GM12878 (cell line): ENCODE data around the gene FAAP100. TPM values are rescaled to one million over a fixed set of nuclear protein-coding genes. Genes with fewer than 3 reads are reported as not detected.

Source experiments
- ATAC-seq: fragments of 200-7000 bp; cut with Tn5 transposase; 3 replicates; pipeline ENCODE4 v1.9.1; 2020; ENCODE audit warnings: mild to moderate bottlenecking, moderate library complexity
- BruUV-seq: library from RNA; stranded (reverse); fragments of 400-500 nt; replicated peaks from 2 replicates; lab custom pipeline; 2021; lab: Mats Ljungman, UMichigan
- CTCF ChIA-PET: fragments of 300-600 bp; sonication (Branson Sonifier 250); formaldehyde crosslinking; extraction: SDS; loops from one replicate; lab custom pipeline; 2021; ENCODE audit warnings: inconsistent platforms; lab: Yijun Ruan, JAX
- POLR2A ChIA-PET: fragments of 350-600 bp; formaldehyde crosslinking; extraction: SDS; loops from one replicate; lab custom pipeline; 2021; ENCODE audit warnings: inconsistent platforms; lab: Charles Lee
- RAD21 ChIA-PET: fragments of 300-600 bp; sonication (Branson Sonifier 250); formaldehyde crosslinking; loops from one replicate; lab custom pipeline; 2023; ENCODE audit warnings: antibody characterized with exemption; ENCODE audit not compliant: unreplicated experiment; lab: Charles Lee
- SMC1A ChIA-PET: fragments of 300-600 bp; sonication (Branson Sonifier 250); formaldehyde crosslinking; loops from one replicate; lab custom pipeline; 2023; ENCODE audit not compliant: unreplicated experiment, uncharacterized antibody; lab: Charles Lee
- DNase-seq: peaks from one replicate; pipeline ENCODE4 v3.0.0-alpha.2; 2011; ENCODE audit warnings: low read depth, low spot score
- FAIRE-seq: peaks from 3 replicates; lab custom pipeline; 2011; peaks lifted over from hg19 to GRCh38; lab: Jason Lieb, UNC
- H2AFZ ChIP-seq: 2 replicates; pipeline ENCODE4 v1.6.0; 2011; ENCODE audit warnings: low read depth, low read length, control low read depth; ENCODE audit not compliant: control insufficient read depth
- H3K27ac ChIP-seq: 2 replicates; pipeline ENCODE4 v1.5.1; 2011; ENCODE audit warnings: control low read depth; ENCODE audit not compliant: control insufficient read depth, insufficient read depth
- H3K27me3 ChIP-seq, 2 experiments: replicated peaks in 1 of 2; 2 replicates each; pipeline versions ENCODE4 v1.6.0 to v1.6.1; 2011; ENCODE audit warnings: low read length in 1 of 2; ENCODE audit not compliant: control insufficient read depth in 2 of 2, insufficient read depth in 2 of 2
- H3K36me3 ChIP-seq, 2 experiments: 2 replicates each; pipeline ENCODE4 v1.5.1; 2011; ENCODE audit warnings: low read length in 1 of 2; ENCODE audit not compliant: control insufficient read depth in 2 of 2, insufficient read depth in 2 of 2
- H3K4me1 ChIP-seq: 2 replicates; pipeline ENCODE4 v1.6.1; 2011; ENCODE audit warnings: mild to moderate bottlenecking, low read length, moderate library complexity, mixed read lengths; ENCODE audit not compliant: control insufficient read depth, insufficient read depth
- H3K4me2 ChIP-seq: 2 replicates; pipeline ENCODE4 v1.6.0; 2011; ENCODE audit warnings: control low read depth; ENCODE audit not compliant: control insufficient read depth, insufficient read depth
- H3K4me3 ChIP-seq: fragments of 200-600 bp; sonication (generic); 2 replicates; pipeline ENCODE4 v1.5.1; 2016
- H3K79me2 ChIP-seq: 2 replicates; pipeline ENCODE4 v1.6.0; 2011; ENCODE audit warnings: low read length; ENCODE audit not compliant: control insufficient read depth, insufficient read depth
- H3K9ac ChIP-seq: 2 replicates; pipeline ENCODE4 v1.8.0; 2011; ENCODE audit warnings: low read length, control low read depth, mixed read lengths; ENCODE audit not compliant: control insufficient read depth, insufficient read depth
- H3K9me3 ChIP-seq: replicated peaks from 3 replicates; pipeline ENCODE4 v1.5.1; 2011; ENCODE audit warnings: mild to moderate bottlenecking, low read length; ENCODE audit not compliant: control insufficient read depth, insufficient read depth
- H4K20me1 ChIP-seq: 2 replicates; pipeline ENCODE4 v1.6.0; 2011; ENCODE audit not compliant: control insufficient read depth, insufficient read depth
- CBFB ChIP-seq: IDR thresholded peaks from 2 replicates; pipeline ENCODE4 v1.6.1; 2016; ENCODE audit warnings: antibody characterized with exemption, low read depth
- E2F8 ChIP-seq: fragments of 450-650 bp; IDR thresholded peaks from 2 replicates; pipeline ENCODE4 v1.6.1; 2018; ENCODE audit warnings: mild to moderate bottlenecking, low read depth, moderate library complexity; ENCODE audit not compliant: partially characterized antibody
- ETV6 ChIP-seq, 2 experiments: fragments of 450-650 bp in 1 of 2; IDR thresholded peaks in 1 of 2; conservative IDR thresholded peaks in 1 of 2; 2 replicates each; pipeline ENCODE4 v1.6.1; 2014; ENCODE audit warnings: antibody characterized with exemption in 1 of 2, borderline replicate concordance in 1 of 2, low read depth in 1 of 2, mild to moderate bottlenecking in 1 of 2, moderate library complexity in 1 of 2
- FOXK2 ChIP-seq: fragments of 450-650 bp; IDR thresholded peaks from 2 replicates; pipeline ENCODE4 v1.6.1; 2017; ENCODE audit warnings: mild to moderate bottlenecking, moderate library complexity
- HCFC1 ChIP-seq: fragments of 150-350 bp; IDR thresholded peaks from 2 replicates; pipeline ENCODE4 v1.6.1; 2014; ENCODE audit warnings: low read length
- MAX ChIP-seq: IDR thresholded peaks from 2 replicates; pipeline ENCODE4 v1.6.1; 2012; ENCODE audit warnings: low read depth, low read length, improper control_type of control experiment
- NFXL1 ChIP-seq: fragments of 450-650 bp; IDR thresholded peaks from 2 replicates; pipeline ENCODE4 v1.6.1; 2017; ENCODE audit warnings: antibody characterized with exemption, mild to moderate bottlenecking, borderline replicate concordance
- POLR2A ChIP-seq: IDR thresholded peaks from 2 replicates; pipeline ENCODE4 v1.6.1; 2011; ENCODE audit warnings: low read depth, mild to moderate bottlenecking, low read length
- POU2F2 ChIP-seq: IDR thresholded peaks from 3 replicates; pipeline ENCODE4 v1.6.1; 2011; ENCODE audit warnings: low read depth, mild to moderate bottlenecking, low read length, borderline replicate concordance
- SIN3A ChIP-seq: IDR thresholded peaks from 2 replicates; pipeline ENCODE4 v1.6.1; 2012; ENCODE audit warnings: low read depth, low read length, improper control_type of control experiment
- SMAD1 ChIP-seq: fragments of 450-650 bp; IDR thresholded peaks from 2 replicates; pipeline ENCODE4 v1.6.1; 2018; ENCODE audit warnings: mild to moderate bottlenecking, low read depth; ENCODE audit not compliant: partially characterized antibody
- SP1 ChIP-seq: IDR thresholded peaks from one replicate; pipeline ENCODE4 v1.6.1; 2011; ENCODE audit warnings: low read depth, low read length
- TAF1 ChIP-seq: IDR thresholded peaks from 2 replicates; pipeline ENCODE4 v1.6.1; 2011; ENCODE audit warnings: mild to moderate bottlenecking, low read depth, low read length, borderline replicate concordance
- TARDBP ChIP-seq: IDR thresholded peaks from 2 replicates; pipeline ENCODE4 v1.6.1; 2016; ENCODE audit warnings: borderline replicate concordance
- ZNF207 ChIP-seq: fragments of 450-650 bp; IDR thresholded peaks from 2 replicates; pipeline ENCODE4 v1.6.1; 2014; ENCODE audit warnings: antibody characterized with exemption, mild to moderate bottlenecking, borderline replicate concordance
- ZNF274 ChIP-seq: IDR thresholded peaks from one replicate; pipeline ENCODE4 v1.8.0; 2011; ENCODE audit not compliant: insufficient read length, insufficient read depth
- ZZZ3 ChIP-seq: IDR thresholded peaks from 2 replicates; pipeline ENCODE4 v1.6.1; 2011; ENCODE audit warnings: low read depth; ENCODE audit not compliant: control insufficient read depth, insufficient read length
- WGBS: methylation state at CpG from one replicate; pipeline ENCODE4 v1.1.6; 2016; ENCODE audit warnings: low lambda C conversion rate; ENCODE audit not compliant: insufficient replicate concordance, insufficient coverage; ENCODE audit errors: missing lambda C conversion rate; 5-methylcytosine and 5-hydroxymethylcytosine counted together
- in situ Hi-C: fragments of 300-500 bp; cut with MboI; formaldehyde crosslinking; loops from 9 replicates; pipeline ENCODE4 v1.14.3; 2018; ENCODE audit warnings: mixed read lengths
- intact Hi-C: fragments of 100-400 bp; cut with micrococcal nuclease; formaldehyde crosslinking; loops from one replicate; pipeline ENCODE4 v1.14.2; 2022; ENCODE audit not compliant: unreplicated experiment
- polyA plus RNA-seq, 11 experiments: library from polyadenylated mRNA; depleted of rRNA in 4 of 11; unstranded in 6 of 11; stranded (reverse) in 5 of 11; fragments of >200 nt; fragmentation: Nextera tagmentation in 4 of 11; fragmentation: Illumina TruSeq in 1 of 11; extraction: Ambion mirVana in 4 of 11; extraction: Trizol in 1 of 11; gene quantifications; 1 replicate in 1 of 11; 2 replicates in 10 of 11; pipeline versions ENCODE4 v1.2.1 to v1.2.3, GENCODE V29; 2011 to 2016; ENCODE audit warnings: inconsistent platforms in 2 of 11, missing spikeins in 2 of 11, low read depth in 1 of 11
- total RNA-seq, 4 experiments: library from RNA; depleted of rRNA in 3 of 4; stranded (reverse); fragments of >200 nt in 3 of 4; fragmentation: Illumina TruSeq in 1 of 4; extraction: Trizol in 1 of 4; gene quantifications; 2 replicates each; pipeline versions ENCODE4 v1.2.1 to v1.2.3, GENCODE V29; 2013 to 2021
- TF ChIP-seq, protein P1 (sequence below): IDR thresholded peaks from 2 replicates; pipeline ENCODE4 v1.6.1; 2011; ENCODE audit warnings: borderline replicate concordance, low read depth, mild to moderate bottlenecking, moderate library complexity, mixed read lengths, low read length; ENCODE audit not compliant: insufficient read depth; ENCODE audit errors: extremely low read length
- TF ChIP-seq, protein P2 (sequence below): IDR thresholded peaks from 2 replicates; pipeline ENCODE4 v1.6.1; 2011; ENCODE audit warnings: low read depth, low read length, improper control_type of control experiment, borderline replicate concordance

Gene FAAP100
- total and polyA plus RNA-seq, 10 of the 15 experiments (the other 5 are each of a cell fraction or from before 2014, with no cell fraction given): 0.11 to 46.2 (median 17.1) TPM

DNA sequence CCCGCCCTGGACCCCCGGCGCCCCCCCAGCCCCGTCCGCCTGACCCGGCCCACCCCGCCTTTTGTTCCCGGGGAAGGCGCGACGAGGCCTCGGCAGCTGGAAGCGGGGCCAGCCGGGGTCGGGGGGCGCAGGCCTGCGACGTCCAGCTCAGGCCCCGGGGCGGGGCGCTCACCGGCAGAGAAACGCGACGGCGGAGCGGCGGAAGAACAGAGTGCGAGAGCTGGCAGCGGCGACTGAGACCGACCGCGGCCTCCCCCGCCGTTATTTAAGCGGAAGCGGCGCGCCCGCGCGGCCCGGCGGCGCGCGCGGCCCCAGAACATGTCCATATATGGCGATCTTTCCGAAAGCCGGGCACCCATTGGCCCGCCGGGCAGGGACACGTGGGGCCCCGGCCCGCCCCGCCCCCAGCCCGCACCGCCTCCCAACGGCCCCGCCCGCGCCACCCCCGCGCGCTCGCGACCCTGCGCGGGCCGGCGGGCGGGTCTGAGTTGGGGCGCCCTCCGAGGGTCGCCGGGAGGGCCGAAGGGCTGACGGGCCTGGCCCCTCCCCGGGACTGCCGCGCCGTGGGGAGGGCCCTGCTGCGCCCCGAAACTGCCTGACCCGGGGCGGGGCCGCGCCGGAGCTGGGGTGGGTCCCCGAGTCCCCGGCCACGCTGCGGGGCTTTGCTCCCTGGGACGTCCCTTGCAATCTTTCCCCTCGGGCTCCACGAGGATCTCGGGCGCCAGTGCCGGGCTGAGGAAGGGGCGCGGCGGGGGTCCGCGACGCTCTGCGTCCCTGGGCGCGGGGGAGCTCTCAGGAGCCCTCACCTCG, 39.4 kb downstream of the FAAP100 start, which contains the start of gene ACTG1:
Gene ACTG1, minus strand, starts transcription at position 238 of the 810 bp plus-strand sequence. CDS start 445 bp downstream, outside the sequence.
- FAIRE-seq (no peak), ATAC-seq (peak; percentile 25), DNase-seq (no peak)
- no TSS peak for BruUV-seq
- Histone ChIP-seq H3K36me3 (peaks cover 18 to 29% of the 10 kb centered on the region in 2 experiments), H3K4me1 (peaks cover 12% of the 10 kb centered on the region), H3K4me2 (peak within 1 kb of the TSS; percentile 95), H3K79me2 (peaks cover 83% of the 10 kb centered on the region), H3K27ac (peak within 1 kb of the TSS; percentile 100), H2AFZ (no peak within 1 kb of the TSS), H4K20me1 (peaks cover 11% of the 10 kb centered on the region), H3K4me3 (peak within 1 kb of the TSS; percentile 95), H3K27me3 (no peaks in the 10 kb centered on the region), H3K9me3 (no peaks in the 10 kb centered on the region; the same call in 2 of the 3 replicates), H3K9ac (peak within 1 kb of the TSS; percentile 87)
- SMC1A ChIA-PET: no interaction called here
- POLR2A ChIA-PET: interaction anchor here (0.6 to 2.1 kb wide), 3 partner anchors 40 to 729 kb away, joined by 3 to 7 read pairs (median 6); partner anchors contain the start of gene FAAP100
- 1% methylated on average over 66 of the region's 111 CpGs for WGBS
- CTCF ChIA-PET: interaction anchor here (0.9 kb wide), 1 partner anchor 10 kb away, joined by 3 read pairs; no protein-coding TSS in a partner anchor
- intact Hi-C loops (loop anchor here (10.0 kb wide), 1 partner anchor 258 kb away; no protein-coding TSS in a partner anchor), in situ Hi-C loops (no loop called here)
- RAD21 ChIA-PET: interaction anchor here (0.6 to 1.0 kb wide), 3 partner anchors 39 to 85 kb away, joined by 3 to 4 read pairs (median 4); partner anchors contain the start of gene FAAP100
- TF ChIP-seq MAX (no peak), HCFC1 (peak; percentile 38; the same call in 1 of the 2 replicates), TAF1 (peak; percentile 97), SMAD1 (no peak), ZNF274 (no peak), FOXK2 (no peak), ETV6 (conservative IDR thresholded peaks at IDR 0.05 in 1 of 2, IDR thresholded peaks at IDR 0.05 in 1 of 2; ENCODE audit: borderline replicate concordance in 1 of 2, low read depth in 1 of 2) (no peak), ZZZ3 (no peak), E2F8 (no peak), CBFB (peak; percentile 94), SP1 (peak; percentile 16), ZNF207 (no peak), POU2F2 (peak; percentile 97), POLR2A (peak; percentile 89), TARDBP (0 out of 2 replicates have a peak, but pooled peaks have one; percentile 12), SIN3A (peak; percentile 65; the same call in 1 of the 2 replicates), NFXL1 (no peak)
- TF ChIP-seq, protein P1, sequence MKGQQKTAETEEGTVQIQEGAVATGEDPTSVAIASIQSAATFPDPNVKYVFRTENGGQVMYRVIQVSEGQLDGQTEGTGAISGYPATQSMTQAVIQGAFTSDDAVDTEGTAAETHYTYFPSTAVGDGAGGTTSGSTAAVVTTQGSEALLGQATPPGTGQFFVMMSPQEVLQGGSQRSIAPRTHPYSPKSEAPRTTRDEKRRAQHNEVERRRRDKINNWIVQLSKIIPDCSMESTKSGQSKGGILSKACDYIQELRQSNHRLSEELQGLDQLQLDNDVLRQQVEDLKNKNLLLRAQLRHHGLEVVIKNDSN: peak; percentile 75
- TF ChIP-seq, protein P2, sequence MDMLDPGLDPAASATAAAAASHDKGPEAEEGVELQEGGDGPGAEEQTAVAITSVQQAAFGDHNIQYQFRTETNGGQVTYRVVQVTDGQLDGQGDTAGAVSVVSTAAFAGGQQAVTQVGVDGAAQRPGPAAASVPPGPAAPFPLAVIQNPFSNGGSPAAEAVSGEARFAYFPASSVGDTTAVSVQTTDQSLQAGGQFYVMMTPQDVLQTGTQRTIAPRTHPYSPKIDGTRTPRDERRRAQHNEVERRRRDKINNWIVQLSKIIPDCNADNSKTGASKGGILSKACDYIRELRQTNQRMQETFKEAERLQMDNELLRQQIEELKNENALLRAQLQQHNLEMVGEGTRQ: peak; percentile 51
